GM23338 (cell line): ENCODE results near the gene ERP27. TPM values are rescaled to one million over a fixed set of nuclear protein-coding genes. Genes with fewer than 3 reads are reported as not detected.

Experiments used
- ATAC-seq: fragments of 200-7000 bp; cut with Tn5 transposase; 3 replicates; pipeline ENCODE4 v1.9.1; 2020
- DNase-seq: peaks from one replicate; pipeline ENCODE4 v3.0.0-alpha.2; 2015; ENCODE audit warnings: low spot score
- H2AFZ ChIP-seq: fragments of 200-600 bp; sonication (generic); 2 replicates; pipeline ENCODE4 v1.8.0; 2016; ENCODE audit warnings: antibody characterized with exemption, mild to moderate bottlenecking, moderate library complexity
- H3F3A ChIP-seq: fragments of 200-600 bp; sonication (generic); replicated peaks from 2 replicates; pipeline ENCODE4 v1.8.0; 2017; ENCODE audit warnings: antibody characterized with exemption, mixed run types, low read depth
- H3K27ac ChIP-seq: fragments of 200-600 bp; sonication (generic); 2 replicates; pipeline ENCODE4 v1.6.1; 2016; ENCODE audit warnings: low read depth
- H3K27me3 ChIP-seq: fragments of 200-600 bp; sonication (generic); 2 replicates; pipeline ENCODE4 v1.8.0; 2016; ENCODE audit warnings: mild to moderate bottlenecking, mixed run types, moderate library complexity; ENCODE audit not compliant: insufficient read depth
- H3K36me3 ChIP-seq: fragments of 200-600 bp; sonication (generic); 2 replicates; pipeline ENCODE4 v1.8.0; 2016; ENCODE audit warnings: mild to moderate bottlenecking; ENCODE audit not compliant: insufficient read depth
- H3K4me1 ChIP-seq: fragments of 200-600 bp; sonication (generic); 2 replicates; pipeline ENCODE4 v1.8.0; 2016; ENCODE audit warnings: mild to moderate bottlenecking, moderate library complexity; ENCODE audit not compliant: insufficient read depth
- H3K4me2 ChIP-seq: fragments of 200-600 bp; sonication (generic); 2 replicates; pipeline ENCODE4 v1.7.1; 2017; ENCODE audit warnings: mixed run types
- H3K4me3 ChIP-seq: fragments of 200-600 bp; sonication (generic); 2 replicates; pipeline ENCODE4 v1.6.1; 2016; ENCODE audit warnings: mixed run types
- H3K79me2 ChIP-seq: fragments of 200-600 bp; sonication (generic); replicated peaks from 2 replicates; pipeline ENCODE4 v1.8.0; 2017; ENCODE audit warnings: mild to moderate bottlenecking; ENCODE audit not compliant: insufficient read depth
- H3K9me2 ChIP-seq: fragments of 200-600 bp; sonication (generic); 2 replicates; pipeline ENCODE4 v1.8.0; 2017; ENCODE audit not compliant: insufficient read depth
- H4K20me1 ChIP-seq: fragments of 200-600 bp; sonication (generic); replicated peaks from 2 replicates; pipeline ENCODE4 v1.8.0; 2017; ENCODE audit warnings: mild to moderate bottlenecking; ENCODE audit not compliant: insufficient read depth
- H3K27ac Mint-ChIP-seq: 2 replicates; pipeline ENCODE4 v1.8.0; 2020; ENCODE audit warnings: inconsistent platforms, mild to moderate bottlenecking, moderate library complexity, mixed read lengths
- H3K27me3 Mint-ChIP-seq: 3 replicates; pipeline ENCODE4 v1.8.0; 2022; ENCODE audit warnings: low read depth, mild to moderate bottlenecking, moderate library complexity, mixed read lengths, inconsistent platforms; ENCODE audit not compliant: insufficient read depth, poor library complexity
- H3K36me3 Mint-ChIP-seq: 3 replicates; pipeline ENCODE4 v1.8.0; 2021; ENCODE audit warnings: low read depth, mild to moderate bottlenecking, inconsistent platforms, moderate library complexity, mixed read lengths
- H3K4me1 Mint-ChIP-seq: 3 replicates; pipeline ENCODE4 v1.8.0; 2020; ENCODE audit warnings: mild to moderate bottlenecking, inconsistent platforms, mixed read lengths
- H3K4me3 Mint-ChIP-seq: 3 replicates; pipeline ENCODE4 v1.8.0; 2021; ENCODE audit warnings: moderate library complexity, mild to moderate bottlenecking, inconsistent platforms, mixed read lengths
- H3K9me3 Mint-ChIP-seq: 3 replicates; pipeline ENCODE4 v1.8.0; 2020; ENCODE audit warnings: moderate library complexity, mild to moderate bottlenecking, inconsistent platforms, mixed read lengths
- CREB1 ChIP-seq: fragments of 250-450 bp; sonication (Bioruptor Pico); IDR thresholded peaks from 2 replicates; pipeline ENCODE4 v1.5.0; 2020; ENCODE audit warnings: low read depth, mild to moderate bottlenecking, moderate library complexity
- CTCF ChIP-seq, 2 experiments: fragments of 200-600 bp in 1 of 2; sonication (generic) in 1 of 2; conservative IDR thresholded peaks; 2 replicates each; pipeline versions ENCODE4 v1.5.1 to v1.6.1; 2016 to 2017; ENCODE audit warnings: antibody characterized with exemption in 2 of 2, low read depth in 2 of 2, mild to moderate bottlenecking in 2 of 2, moderate library complexity in 1 of 2
- EZH2 ChIP-seq: fragments of 200-600 bp; sonication (generic); IDR thresholded peaks from one replicate; pipeline ENCODE4 v1.8.0; 2017; ENCODE audit warnings: antibody characterized with exemption, mild to moderate bottlenecking, low read depth; ENCODE audit not compliant: unreplicated experiment
- EZH2phosphoT487 ChIP-seq: fragments of 200-600 bp; sonication (generic); IDR thresholded peaks from one replicate; pipeline ENCODE4 v1.8.1; 2018; ENCODE audit warnings: antibody characterized with exemption; ENCODE audit not compliant: unreplicated experiment
- JUNB ChIP-seq: IDR thresholded peaks from one replicate; pipeline ENCODE4 v1.6.1; 2016; ENCODE audit warnings: antibody characterized with exemption; ENCODE audit not compliant: unreplicated experiment
- NANOG ChIP-seq: IDR thresholded peaks from 2 replicates; pipeline ENCODE4 v1.6.1; 2016; ENCODE audit warnings: antibody characterized with exemption, borderline replicate concordance
- POLR2AphosphoS5 ChIP-seq: IDR thresholded peaks from 2 replicates; pipeline ENCODE4 v1.6.1; 2016; ENCODE audit warnings: antibody characterized with exemption, low read depth
- REST ChIP-seq: IDR thresholded peaks from one replicate; pipeline ENCODE4 v1.6.1; 2018; ENCODE audit warnings: antibody characterized with exemption; ENCODE audit not compliant: unreplicated experiment
- ZNF114 ChIP-seq: fragments of 250-450 bp; sonication (Bioruptor Pico); IDR thresholded peaks from 2 replicates; pipeline ENCODE4 v1.5.0; 2020; ENCODE audit warnings: mild to moderate bottlenecking, moderate library complexity
- ZNF331 ChIP-seq: fragments of 250-450 bp; sonication (Bioruptor Pico); IDR thresholded peaks from 2 replicates; pipeline ENCODE4 v1.5.0; 2020; ENCODE audit warnings: low read depth, mild to moderate bottlenecking, moderate library complexity
- polyA plus RNA-seq: library from polyadenylated mRNA; unstranded; fragments of >200 nt; fragmentation: Nextera tagmentation; extraction: Ambion mirVana; gene quantifications from 2 replicates; pipeline ENCODE4 v1.2.1, GENCODE V29; 2016
- total RNA-seq: library from RNA; depleted of rRNA; stranded (reverse); fragments of >200 nt; shearing (Covaris generic); gene quantifications from 2 replicates; pipeline ENCODE4 v1.2.3, GENCODE V29; 2014

Gene ERP27
- total and polyA plus RNA-seq, 2 experiments from 2014 or later, result not detected

- no peaks in the 10 kb centered on the region for H4K20me1 ChIP-seq
- no peaks in the 10 kb centered on the region for H3K79me2 ChIP-seq
- no peak overlapping the region for H3K4me3 ChIP-seq
- no peak overlapping the region for H3K27ac Mint-ChIP-seq
- H3K9me2 ChIP-seq, result 0 out of 2 replicates have a peak, but pooled peaks cover 8% of the 10 kb centered on the region
- ATAC-seq (no peak), DNase-seq (no peak)
- no peak overlapping the region for H2AFZ ChIP-seq
- H3K9me3 Mint-ChIP-seq, result no peaks in the 10 kb centered on the region
- H3K27me3 ChIP-seq, result no peaks in the 10 kb centered on the region
- peaks cover 4% of the 10 kb centered on the region; the same call in 1 of the 3 replicates for H3K4me1 Mint-ChIP-seq
- no peak overlapping the region for H3K27ac ChIP-seq
- H3F3A ChIP-seq, result no peaks in the 10 kb centered on the region
- H3K27me3 Mint-ChIP-seq, result peaks cover 2% of the 10 kb centered on the region
- H3K36me3 ChIP-seq, result no peaks in the 10 kb centered on the region
- TF ChIP-seq NANOG (no peak), REST (no peak), EZH2phosphoT487 (no peak), EZH2 (no peak)
- no peaks in the 10 kb centered on the region for H3K36me3 Mint-ChIP-seq
- no peak overlapping the region for H3K4me2 ChIP-seq
- no peaks in the 10 kb centered on the region for H3K4me1 ChIP-seq
- H3K4me3 Mint-ChIP-seq, result no peak overlapping the region
These were observed 32.2 kb downstream of the ERP27 start for GRCh38 chr12:14906114-14906513.

- Mint-ChIP-seq H3K27ac (no peak overlapping the region), H3K27me3 (peaks cover 2% of the 10 kb centered on the region), H3K36me3 (no peaks in the 10 kb centered on the region), H3K4me1 (peaks cover 4% of the 10 kb centered on the region; the same call in 1 of the 3 replicates), H3K4me3 (no peak overlapping the region), H3K9me3 (no peaks in the 10 kb centered on the region)
- H3K4me2 ChIP-seq, result no peak overlapping the region
- no peaks in the 10 kb centered on the region for H3K4me1 ChIP-seq
- no peaks in the 10 kb centered on the region for H3K79me2 ChIP-seq
- no peaks in the 10 kb centered on the region for H3K36me3 ChIP-seq
- no peak overlapping the region for H3K4me3 ChIP-seq
- DNase-seq, result peak; percentile 21
- H3F3A ChIP-seq, result no peaks in the 10 kb centered on the region
- no peak for ATAC-seq
- H3K9me2 ChIP-seq, result 0 out of 2 replicates have a peak, but pooled peaks cover 8% of the 10 kb centered on the region
- no peaks in the 10 kb centered on the region for H4K20me1 ChIP-seq
- no peaks in the 10 kb centered on the region for H3K27me3 ChIP-seq
- H3K27ac ChIP-seq, result no peak overlapping the region
- peak overlapping the region; percentile 73; the same call in 1 of the 2 replicates for H2AFZ ChIP-seq
- TF ChIP-seq CTCF (conservative IDR thresholded peaks at IDR 0.05; ENCODE audit: low read depth in 2 of 2) (no peak), ZNF114 (CRISPR knock-in tag) (no peak), ZNF331 (CRISPR knock-in tag) (no peak), POLR2AphosphoS5 (no peak), NANOG (no peak), CREB1 (CRISPR knock-in tag) (no peak), REST (no peak), JUNB (no peak)
These were observed 32.9 kb downstream of the ERP27 start for GRCh38 chr12:14905269-14906004.
